HG02852 (cell line): ENCODE data around the gene TNNT1.

ENCODE experiments used
- ATAC-seq: cut with Tn5 transposase; IDR thresholded peaks from one replicate; pipeline ENCODE4 v1.9.1; 2021; ENCODE audit warnings: mild to moderate bottlenecking, moderate library complexity; ENCODE audit not compliant: unreplicated experiment

The TNNT1 gene

GRCh38 chr19:55145232-55145631, 3.8 kb downstream of the TNNT1 start:
- ATAC-seq = no peak

DNA sequence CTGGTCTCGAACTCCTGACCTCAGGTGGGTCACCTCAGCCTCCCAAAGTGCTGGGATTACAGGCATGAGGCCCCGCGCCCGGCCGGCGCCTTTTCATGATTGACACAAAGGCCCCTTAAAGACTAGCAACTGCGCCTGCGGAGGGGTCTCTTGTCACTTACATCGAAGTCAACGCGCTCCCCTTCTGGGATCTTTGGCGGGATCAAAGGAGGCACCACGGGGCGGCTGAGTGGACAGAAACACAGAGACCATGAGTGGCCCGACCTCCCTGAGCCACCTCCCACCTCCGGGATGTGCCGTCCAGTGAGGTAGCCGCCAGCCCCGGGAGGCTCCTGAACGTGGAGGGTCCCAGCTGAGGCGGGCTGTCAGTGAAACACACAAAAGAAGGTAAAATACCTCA, 7.3 kb downstream of the TNNT1 start:
- no peak for ATAC-seq

GRCh38 chr19:55137915-55138314, 11.1 kb downstream of the TNNT1 start:
- no peak for ATAC-seq

DNA sequence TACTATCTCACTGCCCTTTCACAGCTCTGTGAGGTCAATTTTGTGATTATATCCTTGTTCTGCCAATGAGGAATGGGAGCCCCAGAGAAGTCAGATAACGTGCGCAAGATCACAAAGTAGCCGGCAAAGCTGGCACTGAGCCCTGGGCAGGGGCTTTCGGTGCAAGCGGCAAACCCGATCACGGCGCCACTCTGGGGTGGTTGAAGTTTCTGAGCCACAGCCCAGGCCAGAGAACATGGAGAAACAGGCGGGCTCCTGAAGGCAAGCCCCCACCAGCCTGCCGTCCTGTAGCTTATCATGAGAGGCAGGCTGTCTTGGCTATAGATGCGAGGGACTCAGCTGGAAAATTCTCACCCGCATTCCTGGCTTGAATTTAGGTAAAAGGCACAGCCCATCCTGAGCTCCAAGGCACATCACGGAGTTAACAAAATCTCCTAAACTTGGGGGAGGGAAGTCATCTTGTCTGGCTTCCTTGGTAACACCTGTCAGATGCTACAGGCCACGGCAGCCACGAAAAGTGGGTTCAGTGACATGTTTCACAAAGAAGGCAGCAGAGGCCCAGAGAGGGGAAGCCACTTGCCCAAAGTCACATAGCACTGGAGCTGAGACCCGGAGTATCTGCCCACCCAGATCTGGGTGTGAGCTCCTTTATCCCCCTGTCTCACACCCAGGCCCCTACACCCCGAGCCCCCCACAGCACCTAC, 12.5 kb downstream of the TNNT1 start:
- ATAC-seq = no peak

DNA sequence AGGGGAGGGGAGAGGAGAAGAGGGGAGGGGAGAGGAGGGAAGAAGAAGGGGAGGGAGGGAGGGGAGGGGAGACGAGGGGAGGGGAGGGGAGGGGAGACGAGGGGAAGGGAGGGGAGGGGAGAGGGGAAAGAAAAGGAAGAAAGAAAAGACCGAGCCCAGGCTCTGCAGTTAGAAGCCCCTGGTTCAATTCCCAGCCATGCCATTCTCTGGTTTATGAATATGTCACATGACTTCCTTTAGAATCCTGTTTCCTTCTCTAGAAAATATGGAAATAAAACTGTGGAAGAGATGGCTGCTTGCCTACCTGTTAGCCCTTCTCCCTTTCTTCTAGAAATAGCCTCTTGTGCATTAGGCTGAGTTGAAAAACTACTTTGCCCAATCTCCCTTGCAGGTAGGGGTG, 14.3 kb downstream of the TNNT1 start:
- ATAC-seq = no peak

DNA sequence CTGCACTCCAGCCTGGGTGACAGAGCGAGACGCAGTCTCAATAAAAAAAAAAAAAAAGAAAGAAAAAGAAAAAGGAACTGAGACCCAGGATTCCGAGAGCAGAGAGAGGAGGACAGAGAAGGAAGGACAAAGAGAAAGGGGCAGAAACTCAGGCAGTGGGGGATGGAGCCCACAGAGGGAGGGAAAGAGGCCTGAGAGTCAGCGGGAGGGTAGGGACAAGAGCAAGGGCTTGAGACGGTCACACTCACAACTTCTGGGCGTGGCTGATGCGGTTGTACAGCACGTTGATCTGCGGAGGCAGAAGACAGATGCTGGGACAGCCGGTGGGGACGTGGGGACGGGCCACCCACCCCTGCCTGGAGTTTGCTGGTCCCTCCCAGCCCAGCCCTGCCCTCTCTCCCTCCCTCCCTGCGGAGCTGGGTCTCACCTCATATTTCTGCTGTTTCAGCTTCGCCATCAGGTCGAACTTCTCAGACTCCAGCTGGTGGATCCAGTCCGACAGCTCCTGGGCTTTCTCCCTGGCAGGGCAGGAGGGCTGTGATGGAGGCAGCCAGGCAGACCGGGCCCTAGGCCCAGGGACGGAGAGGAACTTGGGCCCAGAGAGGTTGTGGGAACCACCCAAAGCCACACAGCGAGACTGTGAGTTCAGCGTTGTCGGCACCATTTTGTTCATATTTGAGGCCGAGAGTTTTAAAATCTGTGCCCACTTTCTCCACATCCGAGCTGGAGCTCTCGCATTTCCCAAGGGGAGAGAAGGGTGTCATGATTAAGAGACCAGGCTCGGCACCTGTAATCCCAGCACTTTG, 15.2 kb downstream of the TNNT1 start:
- no peak for ATAC-seq

DNA sequence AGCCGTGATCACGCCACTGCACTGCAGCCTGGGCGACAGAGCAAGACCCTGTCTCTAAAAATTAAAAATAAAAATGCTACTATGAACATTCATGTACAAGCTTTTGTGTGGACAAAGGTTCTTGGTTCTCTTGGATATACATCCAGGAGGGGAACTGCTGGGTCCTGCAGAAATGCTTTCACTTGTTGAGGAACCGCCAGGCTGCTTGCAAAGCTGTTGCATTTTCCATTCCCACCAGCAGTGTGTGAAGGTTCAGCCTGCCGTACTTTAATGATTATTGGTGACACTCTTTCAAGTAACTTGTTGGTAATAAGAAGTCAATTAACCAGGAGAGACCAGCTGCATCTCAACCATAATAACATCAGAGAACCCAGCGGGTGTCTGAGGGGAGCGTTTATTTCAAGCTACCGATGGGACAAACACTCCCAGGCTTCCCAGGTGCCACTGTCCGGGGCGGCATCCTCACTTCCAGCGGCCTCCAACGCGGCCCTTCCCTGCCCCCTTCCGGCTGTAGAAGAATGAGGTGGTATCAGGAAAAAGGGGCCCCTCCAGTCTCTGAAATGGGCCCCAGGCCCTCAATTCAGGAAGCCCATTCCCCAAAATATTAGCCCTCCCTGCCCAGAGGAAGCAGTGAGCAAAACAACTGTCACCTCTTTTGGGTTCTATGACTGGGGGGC, 16.4 kb downstream of the TNNT1 start:
- no peak for ATAC-seq

GRCh38 chr19:55131421-55131820, 17.6 kb downstream of the TNNT1 start:
- no peak for ATAC-seq

- no peak for ATAC-seq
These were observed 30.0 kb downstream of the TNNT1 start for GRCh38 chr19:55119053-55119452.

GRCh38 chr19:55118401-55118991, 30.5 kb downstream of the TNNT1 start:
- no peak for ATAC-seq

DNA sequence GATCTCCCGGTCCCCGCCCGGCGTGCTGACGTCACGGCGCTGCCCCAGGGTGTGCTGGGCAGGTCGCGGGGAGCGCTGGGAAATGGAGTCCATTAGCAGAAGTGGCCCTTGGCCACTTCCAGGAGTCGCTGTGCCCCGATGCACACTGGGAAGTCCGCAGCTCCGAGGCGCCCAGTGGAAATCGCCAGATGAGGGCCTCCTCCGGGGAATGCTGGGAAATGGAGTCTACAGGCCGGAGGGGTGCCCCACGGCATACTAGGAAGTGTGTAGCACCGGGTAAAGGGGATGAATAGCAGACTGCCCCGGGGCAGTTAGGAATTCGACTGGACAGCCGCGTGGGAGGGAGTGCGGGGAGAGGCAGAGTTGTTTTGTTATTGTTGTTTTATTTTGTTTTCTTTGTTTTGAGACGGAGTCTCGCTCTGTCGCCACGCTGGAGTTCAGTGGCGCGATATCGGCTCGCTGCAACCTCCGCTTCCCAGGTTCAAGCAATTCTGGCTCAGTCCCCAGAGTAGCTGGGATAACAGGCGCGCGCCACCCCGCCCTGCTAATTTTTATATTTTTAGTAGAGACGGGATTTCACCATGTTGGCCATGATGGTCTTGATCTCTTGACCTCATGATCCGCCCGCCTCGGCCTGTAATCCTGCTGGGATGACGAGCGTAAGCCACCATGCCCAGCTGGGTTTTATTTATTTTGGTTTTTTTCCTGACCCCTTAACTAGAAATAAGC, 31.2 kb downstream of the TNNT1 start:
- ATAC-seq = peak; percentile 87

DNA sequence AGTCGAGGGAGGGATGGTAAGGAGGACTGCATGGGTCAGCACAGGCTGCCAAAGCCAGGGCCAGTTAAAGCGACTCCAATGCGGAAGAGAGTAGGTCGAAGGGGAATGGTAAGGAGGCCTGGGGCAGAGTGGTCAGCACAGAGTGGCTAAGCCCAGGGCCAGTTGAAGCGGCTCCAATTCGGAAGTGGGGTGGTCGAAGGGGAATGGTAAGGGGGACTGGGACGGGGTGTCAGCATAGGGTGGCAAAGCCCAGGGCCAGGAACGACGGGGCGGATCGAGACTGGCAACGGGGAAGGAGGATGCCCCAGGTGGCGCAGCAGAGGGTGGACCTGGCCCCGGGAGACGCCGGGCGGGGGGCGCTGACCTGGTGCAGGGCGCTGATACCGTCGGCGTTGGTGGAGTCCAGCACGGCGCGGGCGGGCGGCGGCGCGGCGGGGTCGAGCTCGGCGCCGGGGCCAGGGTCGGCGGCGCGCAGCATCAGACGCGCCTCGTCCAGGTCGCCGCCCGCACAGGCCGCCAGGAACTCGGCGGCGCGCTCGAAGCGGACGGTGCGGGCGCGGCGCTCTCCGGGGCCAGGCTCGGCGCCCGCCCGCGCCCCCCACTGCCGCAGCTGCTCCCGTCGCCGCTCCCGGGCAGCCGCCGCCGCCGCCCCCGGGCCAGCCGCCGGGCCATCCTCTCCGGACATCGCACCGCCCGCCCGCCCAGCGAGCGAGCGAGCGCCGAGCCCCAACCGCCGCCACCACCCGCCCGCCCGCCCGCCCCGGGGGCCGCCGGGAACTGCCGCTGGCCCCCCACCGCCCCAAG, 31.9 kb downstream of the TNNT1 start, which contains the start of gene PPP1R12C:
TSS of gene PPP1R12C (minus strand) at position 779 of the 804 bp plus-strand sequence. CDS start at position 685, 94 bp downstream.
- peak; percentile 4 for ATAC-seq

DNA sequence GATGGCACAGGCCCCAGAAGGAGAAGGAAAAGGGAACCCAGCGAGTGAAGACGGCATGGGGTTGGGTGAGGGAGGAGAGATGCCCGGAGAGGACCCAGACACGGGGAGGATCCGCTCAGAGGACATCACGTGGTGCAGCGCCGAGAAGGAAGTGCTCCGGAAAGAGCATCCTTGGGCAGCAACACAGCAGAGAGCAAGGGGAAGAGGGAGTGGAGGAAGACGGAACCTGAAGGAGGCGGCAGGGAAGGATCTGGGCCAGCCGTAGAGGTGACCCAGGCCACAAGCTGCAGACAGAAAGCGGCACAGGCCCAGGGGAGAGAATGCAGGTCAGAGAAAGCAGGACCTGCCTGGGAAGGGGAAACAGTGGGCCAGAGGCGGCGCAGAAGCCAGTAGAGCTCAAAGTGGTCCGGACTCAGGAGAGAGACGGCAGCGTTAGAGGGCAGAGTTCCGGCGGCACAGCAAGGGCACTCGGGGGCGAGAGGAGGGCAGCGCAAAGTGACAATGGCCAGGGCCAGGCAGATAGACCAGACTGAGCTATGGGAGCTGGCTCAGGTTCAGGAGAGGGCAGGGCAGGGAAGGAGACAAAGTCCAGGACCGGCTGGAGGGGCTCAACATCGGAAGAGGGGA, 32.7 kb downstream of the TNNT1 start:
- ATAC-seq = no peak

DNA sequence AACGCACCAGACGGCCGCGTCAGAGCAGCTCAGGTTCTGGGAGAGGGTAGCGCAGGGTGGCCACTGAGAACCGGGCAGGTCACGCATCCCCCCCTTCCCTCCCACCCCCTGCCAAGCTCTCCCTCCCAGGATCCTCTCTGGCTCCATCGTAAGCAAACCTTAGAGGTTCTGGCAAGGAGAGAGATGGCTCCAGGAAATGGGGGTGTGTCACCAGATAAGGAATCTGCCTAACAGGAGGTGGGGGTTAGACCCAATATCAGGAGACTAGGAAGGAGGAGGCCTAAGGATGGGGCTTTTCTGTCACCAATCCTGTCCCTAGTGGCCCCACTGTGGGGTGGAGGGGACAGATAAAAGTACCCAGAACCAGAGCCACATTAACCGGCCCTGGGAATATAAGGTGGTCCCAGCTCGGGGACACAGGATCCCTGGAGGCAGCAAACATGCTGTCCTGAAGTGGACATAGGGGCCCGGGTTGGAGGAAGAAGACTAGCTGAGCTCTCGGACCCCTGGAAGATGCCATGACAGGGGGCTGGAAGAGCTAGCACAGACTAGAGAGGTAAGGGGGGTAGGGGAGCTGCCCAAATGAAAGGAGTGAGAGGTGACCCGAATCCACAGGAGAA, 33.5 kb downstream of the TNNT1 start:
- no peak for ATAC-seq

DNA sequence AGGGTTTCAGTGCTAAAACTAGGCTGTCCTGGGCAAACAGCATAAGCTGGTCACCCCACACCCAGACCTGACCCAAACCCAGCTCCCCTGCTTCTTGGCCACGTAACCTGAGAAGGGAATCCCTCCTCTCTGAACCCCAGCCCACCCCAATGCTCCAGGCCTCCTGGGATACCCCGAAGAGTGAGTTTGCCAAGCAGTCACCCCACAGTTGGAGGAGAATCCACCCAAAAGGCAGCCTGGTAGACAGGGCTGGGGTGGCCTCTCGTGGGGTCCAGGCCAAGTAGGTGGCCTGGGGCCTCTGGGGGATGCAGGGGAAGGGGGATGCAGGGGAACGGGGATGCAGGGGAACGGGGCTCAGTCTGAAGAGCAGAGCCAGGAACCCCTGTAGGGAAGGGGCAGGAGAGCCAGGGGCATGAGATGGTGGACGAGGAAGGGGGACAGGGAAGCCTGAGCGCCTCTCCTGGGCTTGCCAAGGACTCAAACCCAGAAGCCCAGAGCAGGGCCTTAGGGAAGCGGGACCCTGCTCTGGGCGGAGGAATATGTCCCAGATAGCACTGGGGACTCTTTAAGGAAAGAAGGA, 34.4 kb downstream of the TNNT1 start:
- ATAC-seq = no peak

GRCh38 chr19:55113570-55114039, 35.4 kb downstream of the TNNT1 start:
- no peak for ATAC-seq

DNA sequence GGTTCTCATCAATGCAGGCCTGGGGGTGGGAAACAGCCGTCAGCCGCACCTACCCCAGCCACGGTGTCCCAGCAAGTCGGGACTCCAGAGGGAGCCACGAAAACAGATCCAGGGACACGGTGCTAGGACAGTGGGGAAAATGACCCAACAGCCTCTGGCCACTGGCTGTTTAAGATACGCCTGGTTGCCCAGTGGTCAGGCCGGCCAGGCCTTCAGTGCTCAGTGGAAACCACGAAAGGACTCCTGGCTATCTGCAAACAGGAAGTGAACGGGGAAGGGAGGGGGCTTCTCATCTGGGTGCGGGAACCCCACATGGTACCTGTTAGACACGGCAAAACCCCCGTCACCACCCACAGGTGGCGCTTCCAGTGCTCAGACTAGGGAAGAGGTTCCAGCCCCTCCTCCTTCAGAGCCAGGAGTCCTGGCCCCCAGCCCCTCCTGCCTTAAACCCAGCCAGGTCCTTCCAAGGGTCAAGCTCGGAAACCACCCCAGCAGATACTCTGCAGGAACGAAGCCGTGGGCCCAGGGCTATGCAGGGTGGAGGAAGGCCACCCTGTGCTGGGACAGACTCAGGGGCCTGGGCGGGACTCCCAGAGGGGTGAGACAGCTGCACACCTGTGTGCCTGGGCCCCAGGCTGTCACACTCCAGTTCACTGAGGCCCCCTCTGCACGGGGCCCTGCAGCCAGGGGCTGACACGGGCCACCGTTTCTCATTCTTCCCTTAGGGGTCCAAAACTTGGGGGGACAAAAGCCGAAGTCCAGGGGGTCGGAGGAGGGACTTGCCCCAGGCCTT, 36.0 kb downstream of the TNNT1 start:
- ATAC-seq = no peak
